Measurements from ENCODE around the gene NFKBIA.

DNA sequence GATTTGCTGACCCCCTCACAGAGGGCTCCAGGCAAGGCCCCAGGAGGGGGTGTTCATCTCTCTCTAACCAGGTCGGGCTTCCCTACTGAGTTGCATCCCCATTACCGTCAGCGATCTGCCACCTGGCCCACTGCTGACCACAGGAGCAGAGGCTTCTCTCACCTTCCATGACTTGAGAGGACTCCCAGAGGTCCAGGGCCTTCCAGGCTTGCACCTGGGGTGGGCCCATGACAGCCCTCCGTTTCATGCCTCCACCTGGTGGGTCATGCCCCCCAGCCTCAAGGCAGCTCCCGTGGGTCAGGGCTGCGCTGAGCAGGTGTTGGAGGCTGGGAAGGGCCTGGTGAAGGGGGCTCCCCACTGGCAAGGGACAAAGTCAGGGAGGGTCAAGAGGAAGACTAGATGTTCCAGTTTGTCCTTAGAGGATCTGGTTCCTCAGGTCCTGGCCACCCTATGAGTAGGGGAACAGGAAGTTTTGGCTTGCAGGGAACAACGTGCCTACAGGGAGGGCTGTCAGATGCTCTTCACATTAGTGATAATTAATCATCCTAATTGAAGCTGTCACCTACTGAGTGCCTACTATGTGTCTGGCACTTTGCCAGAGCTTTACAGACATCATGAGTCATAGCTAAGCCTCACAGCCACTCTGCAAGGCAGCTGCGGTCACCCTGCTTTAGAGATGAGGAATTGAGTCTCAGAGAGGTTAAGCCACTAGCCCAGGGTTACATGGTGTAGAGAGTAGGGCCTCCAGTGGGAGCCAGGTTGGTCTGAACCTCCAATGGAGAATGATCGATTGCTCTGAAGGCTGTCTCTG is 13.8 kb downstream of the NFKBIA start:
- no peak for TF ChIP-seq EZH2 (IDR thresholded peaks at IDR 0.05; ENCODE audit: low read length, missing control alignments)
- TF ChIP-seq, protein P1, sequence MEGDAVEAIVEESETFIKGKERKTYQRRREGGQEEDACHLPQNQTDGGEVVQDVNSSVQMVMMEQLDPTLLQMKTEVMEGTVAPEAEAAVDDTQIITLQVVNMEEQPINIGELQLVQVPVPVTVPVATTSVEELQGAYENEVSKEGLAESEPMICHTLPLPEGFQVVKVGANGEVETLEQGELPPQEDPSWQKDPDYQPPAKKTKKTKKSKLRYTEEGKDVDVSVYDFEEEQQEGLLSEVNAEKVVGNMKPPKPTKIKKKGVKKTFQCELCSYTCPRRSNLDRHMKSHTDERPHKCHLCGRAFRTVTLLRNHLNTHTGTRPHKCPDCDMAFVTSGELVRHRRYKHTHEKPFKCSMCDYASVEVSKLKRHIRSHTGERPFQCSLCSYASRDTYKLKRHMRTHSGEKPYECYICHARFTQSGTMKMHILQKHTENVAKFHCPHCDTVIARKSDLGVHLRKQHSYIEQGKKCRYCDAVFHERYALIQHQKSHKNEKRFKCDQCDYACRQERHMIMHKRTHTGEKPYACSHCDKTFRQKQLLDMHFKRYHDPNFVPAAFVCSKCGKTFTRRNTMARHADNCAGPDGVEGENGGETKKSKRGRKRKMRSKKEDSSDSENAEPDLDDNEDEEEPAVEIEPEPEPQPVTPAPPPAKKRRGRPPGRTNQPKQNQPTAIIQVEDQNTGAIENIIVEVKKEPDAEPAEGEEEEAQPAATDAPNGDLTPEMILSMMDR (conservative IDR thresholded peaks at IDR 0.05 in 1 of 2, IDR thresholded peaks at IDR 0.05 in 1 of 2; ENCODE audit: low read depth in 1 of 2, low read length in 2 of 2): no peak

Data from fibroblast of lung (primary cell).